Heart left ventricle (tissue), 16 donors: Measurements from ENCODE around the gene CNOT11. TPM values are rescaled to one million over a fixed set of nuclear protein-coding genes. Genes with fewer than 3 reads are reported as not detected.
A peak's percentile ranks its signal among the peaks of the same experiment; 100 is the strongest.

ENCODE experiments used
- ATAC-seq, 4 donors: fragments of 200-7000 bp; cut with Tn5 transposase; one replicate each; pipeline ENCODE4 v1.9.1; 2020 to 2022; ENCODE audit warnings: moderate library complexity in 4 of 4, mild to moderate bottlenecking in 3 of 4, moderate number of reproducible peaks in 1 of 4
- DNase-seq, 5 donors: peaks; one replicate each; pipeline ENCODE4 v3.0.0-alpha.2; 2020
- H3K27ac ChIP-seq, 12 donors: fragments of 200-600 bp; sonication (generic) in 4 of 12; one replicate each; pipeline versions ENCODE4 v1.5.0 to v1.8.0; 2016 to 2022; ENCODE audit warnings: mild to moderate bottlenecking in 2 of 12
- H3K27me3 ChIP-seq, 9 donors: fragments of 200-600 bp; sonication (generic) in 2 of 9; one replicate each; pipeline versions ENCODE4 v1.5.1 to v1.8.0; 2016 to 2022; ENCODE audit warnings: mild to moderate bottlenecking in 3 of 9
- H3K36me3 ChIP-seq, 9 donors: fragments of 200-600 bp; sonication (generic) in 2 of 9; one replicate each; pipeline versions ENCODE4 v1.5.0 to v1.8.0; 2018 to 2022; ENCODE audit warnings: mild to moderate bottlenecking in 2 of 9
- H3K4me1 ChIP-seq, 12 donors: fragments of 200-600 bp; sonication (generic) in 4 of 12; one replicate each; pipeline versions ENCODE4 v1.5.0 to v1.8.0; 2016 to 2022; ENCODE audit warnings: mild to moderate bottlenecking in 3 of 12
- H3K4me3 ChIP-seq, 12 donors: fragments of 200-600 bp; sonication (generic) in 4 of 12; one replicate each; pipeline versions ENCODE4 v1.5.0 to v1.8.0; 2017 to 2022; ENCODE audit warnings: mild to moderate bottlenecking in 9 of 12, moderate library complexity in 4 of 12
- H3K9me3 ChIP-seq, 12 donors: fragments of 200-600 bp; sonication (generic) in 4 of 12; one replicate each; pipeline versions ENCODE4 v1.5.0 to v1.8.0; 2016 to 2022; ENCODE audit warnings: mild to moderate bottlenecking in 1 of 12
- POLR2A ChIP-seq, 2 donors: fragments of 450-650 bp; IDR thresholded peaks; one replicate each; pipeline ENCODE4 v1.6.1; 2017; ENCODE audit warnings: antibody characterized with exemption in 2 of 2, mild to moderate bottlenecking in 2 of 2, moderate library complexity in 2 of 2
- WGBS, 4 donors: extraction: QIAGEN DNeasy Blood & Tissue Kit in 2 of 4; methylation state at CpG; one replicate each; pipeline versions ENCODE4 v1.1.5 to v1.1.7; 2013 to 2018; 5-methylcytosine and 5-hydroxymethylcytosine counted together
- intact Hi-C, 10 donors: fragments of 100-400 bp; cut with DNase I; formaldehyde crosslinking; loops; one replicate each; pipeline versions ENCODE4 v1.11.1 to v1.14.2; 2022
- polyA plus RNA-seq, 2 donors: library from polyadenylated mRNA; stranded (reverse); fragments of 200-250 nt; gene quantifications; one replicate each; pipeline ENCODE4 v1.2.3, GENCODE V29; 2013
- total RNA-seq, 9 donors: library from RNA; depleted of rRNA in 2 of 9; stranded (reverse); fragments of >200 nt in 2 of 9; fragmentation: NEBNext Ultra II Directional in 3 of 9; extraction: Animal tissue kit (Norgen Biotek cat#: 25700) in 3 of 9; gene quantifications; one replicate each; pipeline versions ENCODE4 v1.1.0 to v1.2.4, GENCODE V29; 2016 to 2023
- TF ChIP-seq, protein P1 (sequence below), 12 donors: fragments of 200-600 bp; sonication (generic) in 4 of 12; IDR thresholded peaks; one replicate each; pipeline versions ENCODE4 v1.5.0 to v1.8.0; 2018 to 2022; ENCODE audit warnings: antibody characterized with exemption in 12 of 12, mild to moderate bottlenecking in 5 of 12
- donor health status: ischemic (EF 13 %, LVEDD 7.1; RV severe dilation, severe dysfunction).
- donor health status: healthy with polysubstance abuse.
- donor health status: DM: no; HTN: yes; CAD: no.
- donor health status: DM: no; HTN: no; CAD: no.
- donor health status: ischemic (EF 25% LVEDD 6.9; RV normal size, moderate dysfunction).
- donor health status: ischemic (EF 25% LVEDD 5.7; RV mildly dilated, moderate dysfunction).
- donor health status: healthy.
- donor health status: DM: yes; HTN: yes; CAD: no.
- donor health status: ischemic (EF 35%, LVEDD 5.7; RV mildly dilated, moderate dysfunction).
- donor health status: nonischemic (EF 11% LVEDD 7.7; RV severe dilation, severe dysfunction).
- donor health status: DM: yes; HTN: yes; CAD: no.
- donor health status: PGD.
- donor health status: ischemic (EF 29% LVEDD 5.4; RV normal size, mild dysfunction).
- donor health status: nonischemic (EF 23%, LVEDD 6.1; RV moderate dilation, normal function).

The CNOT11 gene
- total and polyA plus RNA-seq, 11 donors = 14.0 to 62.5 (median 40.1) TPM

DNA sequence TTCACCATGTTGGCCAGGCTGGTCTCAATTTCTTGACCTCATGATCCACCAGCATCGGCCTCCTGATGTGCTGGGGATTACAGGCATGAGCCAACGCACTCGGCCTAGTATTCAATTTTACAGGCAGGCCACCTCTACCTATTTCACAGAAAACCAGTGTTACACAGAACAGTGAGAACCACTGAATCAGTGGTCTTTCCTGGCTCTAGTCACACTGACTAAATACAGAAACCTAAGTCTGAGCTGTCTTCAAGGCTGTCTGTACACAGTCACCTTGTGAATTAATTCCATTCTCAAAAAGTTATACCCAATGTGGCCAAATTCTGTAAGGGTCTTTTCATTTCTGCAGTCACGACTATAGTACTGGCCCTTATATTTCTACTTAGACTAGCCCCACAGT is 52.3 kb downstream of the CNOT11 start:
- TF ChIP-seq POLR2A (IDR thresholded peaks at IDR 0.05) = no peak
- TF ChIP-seq, protein P1, sequence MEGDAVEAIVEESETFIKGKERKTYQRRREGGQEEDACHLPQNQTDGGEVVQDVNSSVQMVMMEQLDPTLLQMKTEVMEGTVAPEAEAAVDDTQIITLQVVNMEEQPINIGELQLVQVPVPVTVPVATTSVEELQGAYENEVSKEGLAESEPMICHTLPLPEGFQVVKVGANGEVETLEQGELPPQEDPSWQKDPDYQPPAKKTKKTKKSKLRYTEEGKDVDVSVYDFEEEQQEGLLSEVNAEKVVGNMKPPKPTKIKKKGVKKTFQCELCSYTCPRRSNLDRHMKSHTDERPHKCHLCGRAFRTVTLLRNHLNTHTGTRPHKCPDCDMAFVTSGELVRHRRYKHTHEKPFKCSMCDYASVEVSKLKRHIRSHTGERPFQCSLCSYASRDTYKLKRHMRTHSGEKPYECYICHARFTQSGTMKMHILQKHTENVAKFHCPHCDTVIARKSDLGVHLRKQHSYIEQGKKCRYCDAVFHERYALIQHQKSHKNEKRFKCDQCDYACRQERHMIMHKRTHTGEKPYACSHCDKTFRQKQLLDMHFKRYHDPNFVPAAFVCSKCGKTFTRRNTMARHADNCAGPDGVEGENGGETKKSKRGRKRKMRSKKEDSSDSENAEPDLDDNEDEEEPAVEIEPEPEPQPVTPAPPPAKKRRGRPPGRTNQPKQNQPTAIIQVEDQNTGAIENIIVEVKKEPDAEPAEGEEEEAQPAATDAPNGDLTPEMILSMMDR (IDR thresholded peaks at IDR 0.05) = no peak
- Histone ChIP-seq H3K9me3 (no peaks in the 10 kb centered on the region), H3K4me3 (peak overlapping the region in 4 of 12 donors; percentile 80 to 93 (median 87)), H3K27ac (peak overlapping the region in 1 of 12 donors; percentile 99), H3K36me3 (peaks cover 0 to 46% (median 0%) of the 10 kb centered on the region in 9 donors), H3K4me1 (peaks cover 2 to 81% (median 54%) of the 10 kb centered on the region in 12 donors), H3K27me3 (no peaks in the 10 kb centered on the region)
- intact Hi-C loops = loop anchor here in 2 of 10 donors (5.0 kb wide), 2 partner anchors 33 to 38 kb away; no protein-coding TSS in a partner anchor
- DNase-seq = no peak
- 75 to 86% (median 85%) methylated on average over 4 of the region's 4 CpGs for WGBS, 4 donors
- ATAC-seq = no peak

DNA sequence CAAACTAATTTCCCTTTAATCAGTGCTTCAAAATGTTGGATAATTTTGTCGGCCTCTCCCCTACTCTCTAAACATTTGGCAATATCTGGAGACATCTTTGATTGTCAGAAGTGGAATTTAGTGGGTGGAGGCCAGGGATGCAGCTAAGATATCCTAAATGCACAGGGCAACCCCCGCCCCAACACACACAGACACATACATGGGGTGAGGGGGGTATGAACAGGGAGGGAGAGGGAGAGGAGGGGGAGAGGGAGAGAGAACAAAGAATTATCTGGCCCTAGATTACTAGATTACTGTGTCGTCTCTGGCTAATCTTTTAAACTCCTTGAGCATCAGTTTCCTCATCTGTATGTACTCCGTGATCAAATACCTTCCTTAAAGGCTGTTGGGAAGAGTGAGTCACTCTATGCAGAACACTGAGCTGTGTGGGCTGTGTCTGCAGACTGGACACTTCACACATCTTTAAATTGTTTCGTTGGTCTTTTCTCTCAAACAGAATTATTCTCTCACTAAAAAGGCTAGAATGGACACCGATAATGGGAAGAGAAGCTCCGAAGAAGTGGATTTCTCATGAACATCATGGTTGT is 52.9 kb downstream of the CNOT11 start:
- intact Hi-C loops = loop anchor here in 2 of 10 donors (5.0 kb wide), 2 partner anchors 33 to 38 kb away; no protein-coding TSS in a partner anchor
- TF ChIP-seq, protein P1 (IDR thresholded peaks at IDR 0.05) = no peak
- no peak for TF ChIP-seq POLR2A (IDR thresholded peaks at IDR 0.05)
- 57 to 75% (median 63%) methylated on average over 7 of the region's 7 CpGs for WGBS, 4 donors
- Histone ChIP-seq H3K27me3 (no peaks in the 10 kb centered on the region), H3K4me3 (peak overlapping the region in 9 of 12 donors; percentile 73 to 95 (median 82)), H3K4me1 (peaks cover 2 to 81% (median 50%) of the 10 kb centered on the region in 12 donors), H3K9me3 (no peaks in the 10 kb centered on the region), H3K36me3 (peaks cover 0 to 46% (median 0%) of the 10 kb centered on the region in 9 donors), H3K27ac (peak overlapping the region in 3 of 12 donors; percentile 94 to 99 (median 95))
- ATAC-seq (no peak), DNase-seq (no peak)

DNA sequence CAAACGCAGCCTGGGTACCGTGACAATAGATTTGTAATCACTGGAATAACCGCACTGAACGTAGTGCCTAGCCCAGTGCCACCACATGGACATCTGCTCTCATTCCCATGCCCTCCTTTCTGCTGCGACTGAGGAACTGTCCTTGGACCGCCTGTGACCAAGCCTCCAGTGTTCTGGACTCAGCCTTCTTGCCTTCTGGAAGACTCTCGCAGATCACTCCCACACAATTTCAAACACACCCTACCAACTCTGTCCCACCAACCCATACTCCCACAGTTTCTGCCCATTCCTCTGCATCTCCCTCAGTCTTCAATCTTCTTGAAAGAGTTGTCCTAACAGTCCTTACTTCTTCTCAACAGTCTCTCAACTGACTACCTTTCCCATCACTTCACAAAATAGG is 53.7 kb downstream of the CNOT11 start:
- ATAC-seq (no peak), DNase-seq (no peak)
- no peaks in the 10 kb centered on the region for H3K9me3 ChIP-seq
- H3K4me1 ChIP-seq = peaks cover 2 to 81% (median 44%) of the 10 kb centered on the region in 12 donors
- peak overlapping the region in 11 of 12 donors; percentile 13 to 99 (median 91) for H3K27ac ChIP-seq
- no peaks in the 10 kb centered on the region for H3K27me3 ChIP-seq
- peaks cover 0 to 38% (median 0%) of the 10 kb centered on the region in 9 donors for H3K36me3 ChIP-seq
- peak overlapping the region; percentile 73 to 96 (median 83) for H3K4me3 ChIP-seq
- TF ChIP-seq POLR2A (IDR thresholded peaks at IDR 0.05) = no peak
- TF ChIP-seq, protein P1 (IDR thresholded peaks at IDR 0.05) = no peak
- 39 to 45% (median 40%) methylated on average over 7 of the region's 7 CpGs for WGBS, 4 donors
- intact Hi-C loops = loop anchor here in 2 of 10 donors (5.0 kb wide), 2 partner anchors 34 to 39 kb away; no protein-coding TSS in a partner anchor

DNA sequence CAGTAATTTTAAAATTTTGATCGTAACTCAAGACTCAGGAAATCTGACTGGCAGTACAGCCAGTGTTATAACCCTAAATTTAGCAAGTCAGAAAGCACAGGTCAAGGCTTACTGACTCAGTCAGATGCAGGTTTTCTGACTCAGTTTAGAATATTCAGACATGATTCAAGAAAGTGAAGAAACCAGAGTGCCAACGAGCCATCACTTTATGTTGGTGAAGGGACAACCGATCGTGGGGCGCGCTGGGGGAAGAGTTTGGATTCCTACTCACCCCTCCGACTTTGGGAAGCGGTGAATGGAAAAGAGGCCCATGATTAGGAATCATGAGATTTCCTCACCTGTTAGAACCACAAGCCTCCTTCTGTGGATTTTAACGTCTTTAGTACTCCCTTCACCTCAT is 54.8 kb downstream of the CNOT11 start:
- no peak for DNase-seq
- H3K9me3 ChIP-seq = no peaks in the 10 kb centered on the region
- peak overlapping the region; percentile 33 to 99 (median 90) for H3K27ac ChIP-seq
- WGBS, 4 donors = 14 to 40% (median 28%) methylated on average over 9 of the region's 9 CpGs
- TF ChIP-seq, protein P1 (IDR thresholded peaks at IDR 0.05) = no peak
- TF ChIP-seq POLR2A (IDR thresholded peaks at IDR 0.05) = no peak
- intact Hi-C loops = loop anchor here in 2 of 10 donors (5.0 kb wide), 2 partner anchors 35 to 40 kb away; no protein-coding TSS in a partner anchor
- H3K36me3 ChIP-seq = peaks cover 0 to 31% (median 0%) of the 10 kb centered on the region in 9 donors
- no peak for ATAC-seq
- no peaks in the 10 kb centered on the region for H3K27me3 ChIP-seq
- H3K4me1 ChIP-seq = peaks cover 2 to 76% (median 39%) of the 10 kb centered on the region in 12 donors
- H3K4me3 ChIP-seq = peak overlapping the region; percentile 73 to 96 (median 83)
